Testis (tissue), 3 donors: ENCODE results near the gene CENPU. TPM values are rescaled to one million over a fixed set of nuclear protein-coding genes. Genes with fewer than 3 reads are reported as not detected.

Source experiments
- DNase-seq: peaks from one replicate; pipeline ENCODE4 v3.0.0-alpha.2; 2019
- H3K27ac ChIP-seq, 2 donors: fragments of 200-600 bp; sonication (generic); one replicate each; pipeline ENCODE4 v1.5.1; 2019
- H3K27me3 ChIP-seq: fragments of 200-600 bp; sonication (generic); one replicate; pipeline ENCODE4 v1.5.1; 2019
- H3K36me3 ChIP-seq: fragments of 200-600 bp; sonication (generic); one replicate; pipeline ENCODE4 v1.5.1; 2017; ENCODE audit warnings: low read depth; ENCODE audit errors: missing control alignments
- H3K4me1 ChIP-seq: fragments of 200-600 bp; sonication (generic); one replicate; pipeline ENCODE4 v1.5.1; 2019
- H3K4me3 ChIP-seq, 2 donors: fragments of 200-600 bp; sonication (generic); one replicate each; pipeline ENCODE4 v1.5.1; 2017 to 2019
- H3K9me3 ChIP-seq: fragments of 200-600 bp; sonication (generic); one replicate; pipeline ENCODE4 v1.5.1; 2017
- POLR2A ChIP-seq: fragments of 450-650 bp; IDR thresholded peaks from one replicate; pipeline ENCODE4 v1.6.1; 2017; ENCODE audit warnings: antibody characterized with exemption, mild to moderate bottlenecking, moderate library complexity
- WGBS, 2 donors: methylation state at CpG; one replicate each; pipeline ENCODE4 v1.1.5; 2018; 5-methylcytosine and 5-hydroxymethylcytosine counted together
- intact Hi-C: fragments of 100-400 bp; cut with DNase I; formaldehyde crosslinking; loops from one replicate; pipeline ENCODE4 v1.15.1; 2023; ENCODE audit warnings: low total_unique reads
- polyA plus RNA-seq: library from polyadenylated mRNA; stranded (reverse); fragments of 350-450 nt; fragmentation: Illumina TruSeq; extraction: RNeasy Lipid Tissue Mini Kit (QIAGEN cat#74804); gene quantifications from one replicate; pipeline ENCODE4 v1.2.3, GENCODE V29; 2014; ENCODE audit warnings: low read depth, low replicate concordance; ENCODE audit not compliant: insufficient read depth
- total RNA-seq, 2 donors: library from RNA; depleted of rRNA; stranded (reverse); fragments of >200 nt; gene quantifications; one replicate each; pipeline ENCODE4 v1.2.3, GENCODE V29; 2016
- TF ChIP-seq, protein P1 (sequence below), 3 experiments: fragments of 450-650 bp in 2 of 3; fragments of 200-600 bp in 1 of 3; sonication (generic) in 1 of 3; IDR thresholded peaks; one replicate each; pipeline ENCODE4 v1.5.1; 2016 to 2019; ENCODE audit warnings: antibody characterized with exemption in 3 of 3, mild to moderate bottlenecking in 2 of 3, moderate library complexity in 1 of 3

The CENPU gene
- total and polyA plus RNA-seq, 3 donors from 2014 or later, result 57.2 to 132 (median 117) TPM

- Histone ChIP-seq H3K4me1 (no peaks in the 10 kb centered on the region), H3K9me3 (no peaks in the 10 kb centered on the region), H3K27ac (no peak overlapping the region), H3K36me3 (no peaks in the 10 kb centered on the region), H3K27me3 (no peaks in the 10 kb centered on the region), H3K4me3 (no peak overlapping the region)
- 93 to 96% methylated on average over 5 of the region's 5 CpGs for WGBS, 2 donors
- intact Hi-C loops, result no loop called here
- no peak for DNase-seq
- no peak for TF ChIP-seq POLR2A
- TF ChIP-seq, protein P1, sequence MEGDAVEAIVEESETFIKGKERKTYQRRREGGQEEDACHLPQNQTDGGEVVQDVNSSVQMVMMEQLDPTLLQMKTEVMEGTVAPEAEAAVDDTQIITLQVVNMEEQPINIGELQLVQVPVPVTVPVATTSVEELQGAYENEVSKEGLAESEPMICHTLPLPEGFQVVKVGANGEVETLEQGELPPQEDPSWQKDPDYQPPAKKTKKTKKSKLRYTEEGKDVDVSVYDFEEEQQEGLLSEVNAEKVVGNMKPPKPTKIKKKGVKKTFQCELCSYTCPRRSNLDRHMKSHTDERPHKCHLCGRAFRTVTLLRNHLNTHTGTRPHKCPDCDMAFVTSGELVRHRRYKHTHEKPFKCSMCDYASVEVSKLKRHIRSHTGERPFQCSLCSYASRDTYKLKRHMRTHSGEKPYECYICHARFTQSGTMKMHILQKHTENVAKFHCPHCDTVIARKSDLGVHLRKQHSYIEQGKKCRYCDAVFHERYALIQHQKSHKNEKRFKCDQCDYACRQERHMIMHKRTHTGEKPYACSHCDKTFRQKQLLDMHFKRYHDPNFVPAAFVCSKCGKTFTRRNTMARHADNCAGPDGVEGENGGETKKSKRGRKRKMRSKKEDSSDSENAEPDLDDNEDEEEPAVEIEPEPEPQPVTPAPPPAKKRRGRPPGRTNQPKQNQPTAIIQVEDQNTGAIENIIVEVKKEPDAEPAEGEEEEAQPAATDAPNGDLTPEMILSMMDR (IDR thresholded peaks at IDR 0.05), result no peak
Observed at GRCh38 chr4:184776821-184777220, 42.9 kb upstream of the CENPU start.

DNA sequence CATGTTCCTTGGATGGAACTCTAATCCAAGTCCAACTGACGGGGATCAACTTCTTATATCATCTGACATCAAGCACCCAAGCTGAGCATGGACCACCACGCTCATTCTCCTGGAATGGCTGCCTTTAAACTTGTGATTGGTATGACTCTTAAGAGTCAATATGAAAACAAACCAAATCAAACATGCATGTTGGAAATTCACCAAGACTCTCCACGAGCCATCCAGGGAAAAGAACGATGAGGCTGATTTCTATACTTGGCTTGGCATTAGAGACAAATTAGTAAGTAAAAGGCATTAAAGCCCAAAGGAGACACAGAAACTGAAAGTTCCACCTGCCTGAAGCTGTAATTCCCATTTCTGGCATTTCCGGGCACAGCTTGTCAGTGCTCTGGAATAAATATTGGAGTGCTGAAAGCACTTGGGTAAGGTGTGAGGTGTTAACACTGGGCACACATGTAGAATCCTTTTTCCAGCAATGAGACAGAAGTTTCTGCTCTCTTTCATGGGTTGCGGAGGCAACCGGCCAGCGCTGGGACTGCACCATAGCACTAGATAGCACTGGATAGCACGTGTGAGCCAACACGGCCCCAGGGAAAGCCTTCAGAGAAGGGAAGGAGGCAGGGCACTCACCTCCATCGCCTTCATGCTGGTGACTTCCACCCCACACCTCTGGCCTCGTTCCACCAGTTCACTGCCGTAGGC is 42.1 kb upstream of the CENPU start:
- H3K36me3 ChIP-seq, result no peaks in the 10 kb centered on the region

DNA sequence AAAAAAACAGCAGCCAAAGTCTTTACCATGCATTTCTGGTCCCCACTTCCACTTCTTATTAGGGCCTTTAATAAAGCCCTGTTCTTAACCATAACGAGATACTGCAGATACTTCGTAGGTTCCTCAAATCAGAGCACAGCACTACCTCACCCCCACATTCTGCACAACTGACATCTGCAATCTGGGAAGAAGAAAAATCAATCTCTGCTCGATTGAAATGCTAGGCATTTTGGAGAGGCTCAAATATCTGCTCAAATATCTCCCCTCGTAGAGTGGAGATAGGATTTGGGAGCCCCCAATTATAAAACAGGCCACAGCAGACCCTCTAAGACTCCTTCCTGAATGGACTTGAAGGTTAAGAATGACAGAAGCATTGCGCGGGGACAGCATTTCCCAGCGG is 40.3 kb upstream of the CENPU start:
- H3K36me3 ChIP-seq, result no peaks in the 10 kb centered on the region
- no peaks in the 10 kb centered on the region for H3K9me3 ChIP-seq
- H3K4me3 ChIP-seq, result no peak overlapping the region
- H3K27me3 ChIP-seq, result no peaks in the 10 kb centered on the region
- no peak for DNase-seq
- H3K4me1 ChIP-seq, result no peaks in the 10 kb centered on the region
- TF ChIP-seq, protein P1 (IDR thresholded peaks at IDR 0.05), result no peak
- TF ChIP-seq POLR2A, result no peak
- H3K27ac ChIP-seq, result no peak overlapping the region
- intact Hi-C loops, result no loop called here
- WGBS, 2 donors, result 88 to 96% methylated on average over 7 of the region's 7 CpGs

More for the DNA sequence above, 42.1 kb upstream of the CENPU start:
- Histone ChIP-seq H3K9me3 (no peaks in the 10 kb centered on the region), H3K27ac (no peak overlapping the region), H3K4me3 (no peak overlapping the region), H3K4me1 (no peaks in the 10 kb centered on the region), H3K27me3 (no peaks in the 10 kb centered on the region)
- intact Hi-C loops, result no loop called here
- DNase-seq, result no peak
- TF ChIP-seq POLR2A, result no peak
- TF ChIP-seq, protein P1 (IDR thresholded peaks at IDR 0.05), result no peak
- WGBS, 2 donors, result 78 to 90% methylated on average over 13 of the region's 13 CpGs

- no peaks in the 10 kb centered on the region for H3K4me1 ChIP-seq
- no peak overlapping the region for H3K4me3 ChIP-seq
- H3K27ac ChIP-seq, result no peak overlapping the region
- intact Hi-C loops, result no loop called here
- no peaks in the 10 kb centered on the region for H3K9me3 ChIP-seq
- TF ChIP-seq POLR2A, result no peak
- WGBS, 2 donors, result 74 to 97% methylated on average over 1 of the region's 1 CpG
- no peaks in the 10 kb centered on the region for H3K36me3 ChIP-seq
- H3K27me3 ChIP-seq, result no peaks in the 10 kb centered on the region
- DNase-seq, result no peak
Observed at GRCh38 chr4:184771416-184771815, 37.5 kb upstream of the CENPU start.

- intact Hi-C loops, result no loop called here
Observed at GRCh38 chr4:184769141-184769765, 35.4 kb upstream of the CENPU start.

More at GRCh38 chr4:184769141-184769765, 35.4 kb upstream of the CENPU start:
- 94% methylated on average over 7 of the region's 7 CpGs for WGBS, 2 donors
- H3K9me3 ChIP-seq, result no peaks in the 10 kb centered on the region
- no peaks in the 10 kb centered on the region for H3K4me1 ChIP-seq
- TF ChIP-seq POLR2A, result no peak
- TF ChIP-seq, protein P1 (IDR thresholded peaks at IDR 0.05), result no peak
- H3K4me3 ChIP-seq, result no peak overlapping the region
- no peak for DNase-seq
- H3K36me3 ChIP-seq, result no peaks in the 10 kb centered on the region
- no peak overlapping the region for H3K27ac ChIP-seq
- no peaks in the 10 kb centered on the region for H3K27me3 ChIP-seq
